GM18507 (cell line): ENCODE data around the gene ZYG11A.
"Not testable (repeated sequence)": the region's sequence is repeated elsewhere in the genome, so short reads cannot be mapped to it uniquely, and the experiment has no call there.

Experiments used
- DNase-seq: peaks from one replicate; pipeline ENCODE4 v3.0.0; 2011; ENCODE audit warnings: low read depth; ENCODE audit not compliant: insufficient read length; ENCODE audit errors: extremely low spot score
- FAIRE-seq: peaks from 2 replicates; lab custom pipeline; 2011; peaks lifted over from hg19 to GRCh38; lab: Jason Lieb, UNC

ZYG11A gene

GRCh38 chr1:52867087-52867863 is 24.7 kb downstream of the ZYG11A start:
- DNase-seq (peak; percentile 8), FAIRE-seq (peak; percentile 88)

DNA sequence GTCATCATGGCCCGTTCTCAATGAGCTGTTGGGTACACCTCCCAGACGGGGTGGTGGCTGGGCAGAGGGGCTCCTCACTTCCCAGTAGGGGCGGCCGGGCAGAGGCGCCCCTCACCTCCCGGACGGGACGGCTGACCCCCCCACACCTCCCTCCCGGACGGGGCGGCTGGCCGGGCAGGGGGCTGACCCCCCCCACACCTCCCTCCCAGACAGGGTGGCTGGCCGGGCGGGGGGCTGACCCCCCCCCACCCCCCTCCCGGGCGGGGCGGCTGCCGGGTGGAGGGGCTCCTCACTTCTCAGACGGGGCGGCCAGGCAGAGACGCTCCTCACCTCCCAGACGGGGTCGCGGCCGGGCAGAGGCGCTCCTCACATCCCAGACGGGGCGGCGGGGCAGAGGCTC is 27.2 kb downstream of the ZYG11A start:
- not testable (repeated sequence) for FAIRE-seq, DNase-seq

- no peak for FAIRE-seq
- DNase-seq: no peak
Observed at GRCh38 chr1:52876843-52877242, 34.3 kb downstream of the ZYG11A start.

GRCh38 chr1:52877554-52877953 is 35.0 kb downstream of the ZYG11A start:
- FAIRE-seq: no peak
- DNase-seq: no peak

- DNase-seq (no peak), FAIRE-seq (no peak)
Observed at GRCh38 chr1:52880206-52880605, 37.6 kb downstream of the ZYG11A start.

DNA sequence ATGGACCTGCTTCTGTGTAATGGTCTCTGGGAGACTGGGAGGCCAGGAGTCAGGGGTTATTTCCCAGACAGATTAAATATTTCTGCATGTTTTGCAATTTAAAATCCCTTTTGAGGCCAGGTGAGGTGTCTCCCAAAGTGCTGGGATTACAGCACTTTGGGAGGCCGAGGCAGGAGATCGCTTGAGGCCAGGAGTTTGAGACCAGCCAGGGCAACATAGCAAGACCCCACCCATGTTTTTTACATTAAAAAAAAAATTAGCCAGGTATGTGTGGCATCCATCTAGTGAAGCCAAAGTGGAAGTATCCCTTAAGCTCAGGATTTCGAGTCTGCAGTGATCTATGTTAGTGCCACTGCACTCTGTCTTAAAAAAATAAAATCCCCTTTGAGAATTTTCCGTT is 44.9 kb downstream of the ZYG11A start:
- DNase-seq (no peak), FAIRE-seq (no peak)

DNA sequence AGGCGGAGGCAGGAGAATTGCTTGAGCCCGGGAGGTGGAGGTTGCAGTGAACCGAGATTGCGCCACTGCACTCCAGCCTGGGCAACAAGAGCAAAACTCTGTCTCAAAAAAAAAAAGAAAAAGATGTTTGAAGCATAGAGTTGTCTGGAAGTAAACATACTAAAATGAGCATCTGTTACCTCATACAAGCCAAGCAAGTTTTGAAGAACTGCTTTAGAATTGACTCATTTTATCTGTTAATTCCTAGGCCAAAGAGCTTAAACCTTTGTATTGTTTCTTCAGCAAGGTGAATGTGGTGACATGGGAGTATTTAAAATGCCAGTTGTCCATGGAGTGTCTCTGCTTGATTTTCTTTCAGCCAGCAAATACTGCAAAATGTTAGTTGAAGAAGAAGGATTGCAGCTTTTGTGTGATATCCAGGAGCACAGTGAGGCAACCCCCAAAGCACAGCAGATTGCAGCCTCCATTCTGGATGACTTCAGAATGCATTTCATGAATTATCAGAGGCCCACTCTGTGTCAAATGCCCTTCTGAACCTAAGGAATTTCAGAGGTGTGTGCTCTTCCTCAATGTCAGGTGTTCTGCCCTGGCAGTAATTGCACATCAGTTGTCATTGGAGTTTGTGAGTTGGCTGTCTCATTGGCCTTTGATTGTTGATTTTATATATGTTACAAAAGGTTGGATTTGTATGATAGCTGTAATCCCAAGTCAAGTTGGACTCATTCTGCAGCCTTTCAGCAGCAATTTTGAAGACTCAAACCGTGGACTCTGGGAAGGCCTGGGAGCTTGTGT is 50.1 kb downstream of the ZYG11A start:
- DNase-seq (no peak), FAIRE-seq (no peak)

DNA sequence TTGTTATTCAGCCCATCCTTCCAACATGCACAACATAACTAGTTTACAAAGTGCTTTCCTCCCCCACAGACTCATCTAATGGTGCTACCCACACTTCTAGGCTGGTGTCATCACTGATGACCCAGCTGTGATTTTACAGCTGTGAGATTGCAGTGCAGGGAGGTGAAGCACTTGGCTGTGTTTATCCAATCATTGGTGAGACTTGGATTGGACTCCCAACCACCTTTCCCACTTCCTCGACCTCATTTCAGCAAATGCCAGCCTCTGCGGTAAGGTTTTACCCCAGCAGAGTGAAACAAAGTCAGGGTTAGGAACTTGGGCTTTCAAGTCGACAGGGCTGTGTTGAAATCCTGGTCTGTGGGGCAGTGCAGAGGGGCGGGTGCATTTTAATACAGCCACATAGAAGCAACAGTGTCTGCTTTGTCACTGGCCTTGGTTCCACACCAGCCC is 56.9 kb downstream of the ZYG11A start:
- DNase-seq (no peak), FAIRE-seq (no peak)

DNA sequence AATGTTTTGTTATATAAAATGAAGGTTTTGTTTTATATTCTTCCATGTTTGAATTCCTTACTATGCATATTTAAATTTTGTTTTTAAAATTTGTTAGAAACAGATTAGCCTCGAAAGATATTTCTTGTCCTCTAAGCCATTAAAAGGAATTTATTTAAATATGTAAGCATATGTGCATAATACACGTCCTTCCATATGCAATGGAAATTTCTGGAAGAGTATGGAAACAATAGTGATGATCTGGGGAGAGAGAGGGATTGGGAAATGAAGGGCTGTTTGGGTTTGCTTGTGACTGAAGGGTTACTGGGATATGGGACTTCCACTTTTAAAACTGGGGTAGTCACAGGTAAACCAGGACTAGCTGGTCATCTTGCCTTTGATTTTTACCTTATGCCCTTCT is 57.8 kb downstream of the ZYG11A start:
- FAIRE-seq (no peak), DNase-seq (no peak)

GRCh38 chr1:52901384-52901783 is 58.8 kb downstream of the ZYG11A start:
- FAIRE-seq: no peak
- DNase-seq: no peak

GRCh38 chr1:52904208-52904926 is 61.8 kb downstream of the ZYG11A start:
- DNase-seq: no peak
- no peak for FAIRE-seq

GRCh38 chr1:52904927-52905698 is 62.6 kb downstream of the ZYG11A start:
- peak; percentile 36 for DNase-seq

DNA sequence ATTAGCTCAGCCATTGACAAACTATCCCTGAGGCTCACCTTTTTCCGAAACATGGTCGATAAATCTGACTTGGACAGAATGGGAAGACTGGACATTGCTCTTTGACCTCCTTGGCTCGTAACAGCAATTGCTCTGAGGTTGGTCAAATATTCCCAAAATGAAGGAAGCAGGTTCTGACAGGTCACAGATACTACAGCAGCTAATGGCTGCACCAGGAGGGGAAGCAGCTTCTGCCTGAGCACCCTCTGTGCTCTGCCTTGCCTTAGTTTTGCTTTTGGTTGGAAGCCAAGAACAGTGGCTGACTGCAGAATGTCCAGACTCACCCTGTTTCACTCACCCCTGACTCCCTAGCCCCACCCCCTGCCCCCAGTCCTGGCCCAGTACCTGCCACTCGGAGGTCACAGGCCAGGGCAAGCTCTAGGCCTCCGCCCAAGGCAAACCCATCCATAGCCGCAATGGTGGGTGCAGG is 63.6 kb downstream of the ZYG11A start:
- DNase-seq (no peak), FAIRE-seq (no peak)

More at GRCh38 chr1:52904927-52905698, 62.6 kb downstream of the ZYG11A start:
- no peak for FAIRE-seq

GRCh38 chr1:52907068-52907811 is 64.7 kb downstream of the ZYG11A start:
- DNase-seq (no peak), FAIRE-seq (no peak)

GRCh38 chr1:52907812-52908153 is 65.2 kb downstream of the ZYG11A start:
- DNase-seq (no peak), FAIRE-seq (no peak)

GRCh38 chr1:52911541-52911940 is 69.0 kb downstream of the ZYG11A start:
- no peak for DNase-seq
- no peak for FAIRE-seq

DNA sequence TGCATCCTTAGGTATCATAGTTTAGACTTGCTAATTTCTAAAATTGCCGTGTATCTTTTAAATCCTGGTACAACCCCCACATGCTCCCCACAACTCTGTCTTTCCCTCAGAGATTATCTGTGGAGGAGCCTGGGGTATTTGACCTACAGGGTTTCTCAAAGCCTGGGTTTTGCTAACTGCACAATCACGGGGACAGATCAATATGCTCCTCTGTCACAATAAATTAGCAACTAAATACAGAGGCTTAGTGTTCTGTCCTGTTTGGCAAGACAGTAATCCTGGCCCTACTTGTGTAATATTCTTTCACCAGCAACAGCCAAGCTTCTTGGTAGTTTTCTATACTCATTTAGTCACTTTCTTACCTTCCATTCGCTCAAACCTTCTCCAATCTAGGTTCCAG is 70.5 kb downstream of the ZYG11A start:
- DNase-seq: no peak
- FAIRE-seq: no peak

GRCh38 chr1:52913537-52913936 is 71.0 kb downstream of the ZYG11A start:
- DNase-seq (no peak), FAIRE-seq (no peak)

DNA sequence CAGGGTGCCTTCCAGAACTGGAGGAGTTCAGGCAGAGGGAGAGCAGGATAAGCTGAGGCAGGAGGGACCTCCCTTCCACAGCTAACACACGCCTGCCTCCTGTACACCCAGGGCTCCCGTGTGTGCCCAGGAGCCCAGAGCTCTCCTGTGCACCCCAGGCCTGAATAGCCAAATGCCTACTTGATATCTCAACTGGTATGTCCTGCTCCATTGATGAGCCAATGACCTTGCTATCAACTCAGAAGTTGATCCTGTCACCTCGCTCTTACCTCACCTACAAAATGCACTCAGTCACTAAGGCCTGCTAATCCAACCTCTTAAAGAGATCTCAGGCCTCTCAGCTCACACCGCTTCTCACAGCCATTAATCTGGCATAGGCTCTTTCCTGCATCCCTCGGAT is 71.9 kb downstream of the ZYG11A start:
- no peak for DNase-seq
- no peak for FAIRE-seq
